ENCODE measurements around the gene ANKRD22.

ANKRD22 gene

DNA sequence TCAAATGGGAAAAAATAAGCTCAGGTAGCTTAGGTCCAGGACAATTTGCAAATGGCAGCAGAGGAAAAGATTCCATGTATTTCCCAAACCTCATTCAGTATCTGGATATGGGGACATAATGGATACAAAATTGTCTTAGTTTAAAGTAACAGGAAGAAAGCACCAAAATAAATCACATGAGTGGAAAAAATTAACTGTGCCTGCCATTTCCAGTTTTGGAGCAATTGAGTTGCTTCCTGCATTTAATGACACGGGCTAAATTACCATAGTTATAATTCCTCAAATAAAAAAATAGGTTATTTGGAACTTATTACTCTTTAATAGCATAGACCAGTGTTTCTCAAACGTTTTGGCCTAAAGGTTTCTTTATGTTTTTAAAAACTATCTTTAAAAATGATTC, 22.1 kb upstream of the ANKRD22 start:
- no peaks in the 10 kb centered on the region for H3K9me3 Mint-ChIP-seq
- DNase-seq = no peak
- TF ChIP-seq, protein P1, sequence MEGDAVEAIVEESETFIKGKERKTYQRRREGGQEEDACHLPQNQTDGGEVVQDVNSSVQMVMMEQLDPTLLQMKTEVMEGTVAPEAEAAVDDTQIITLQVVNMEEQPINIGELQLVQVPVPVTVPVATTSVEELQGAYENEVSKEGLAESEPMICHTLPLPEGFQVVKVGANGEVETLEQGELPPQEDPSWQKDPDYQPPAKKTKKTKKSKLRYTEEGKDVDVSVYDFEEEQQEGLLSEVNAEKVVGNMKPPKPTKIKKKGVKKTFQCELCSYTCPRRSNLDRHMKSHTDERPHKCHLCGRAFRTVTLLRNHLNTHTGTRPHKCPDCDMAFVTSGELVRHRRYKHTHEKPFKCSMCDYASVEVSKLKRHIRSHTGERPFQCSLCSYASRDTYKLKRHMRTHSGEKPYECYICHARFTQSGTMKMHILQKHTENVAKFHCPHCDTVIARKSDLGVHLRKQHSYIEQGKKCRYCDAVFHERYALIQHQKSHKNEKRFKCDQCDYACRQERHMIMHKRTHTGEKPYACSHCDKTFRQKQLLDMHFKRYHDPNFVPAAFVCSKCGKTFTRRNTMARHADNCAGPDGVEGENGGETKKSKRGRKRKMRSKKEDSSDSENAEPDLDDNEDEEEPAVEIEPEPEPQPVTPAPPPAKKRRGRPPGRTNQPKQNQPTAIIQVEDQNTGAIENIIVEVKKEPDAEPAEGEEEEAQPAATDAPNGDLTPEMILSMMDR (IDR thresholded peaks at IDR 0.05) = no peak
- H3K27ac Mint-ChIP-seq = no peak overlapping the region
- H3K4me3 Mint-ChIP-seq = no peak overlapping the region
- H3K27me3 Mint-ChIP-seq (ENCODE audit: low read depth, poor library complexity) = peaks cover 49% of the 10 kb centered on the region
- no peaks in the 10 kb centered on the region for H3K36me3 Mint-ChIP-seq (ENCODE audit: low read depth)
- H3K4me1 Mint-ChIP-seq = no peaks in the 10 kb centered on the region

GRCh38 chr10:88870089-88870488, 18.4 kb upstream of the ANKRD22 start:
- Mint-ChIP-seq H3K27me3 (ENCODE audit: low read depth, poor library complexity) (peaks cover 24% of the 10 kb centered on the region), H3K36me3 (ENCODE audit: low read depth) (no peaks in the 10 kb centered on the region), H3K4me3 (no peak overlapping the region), H3K27ac (no peak overlapping the region), H3K9me3 (no peaks in the 10 kb centered on the region), H3K4me1 (no peaks in the 10 kb centered on the region)
- DNase-seq = no peak
- TF ChIP-seq, protein P1 (IDR thresholded peaks at IDR 0.05) = no peak

DNA sequence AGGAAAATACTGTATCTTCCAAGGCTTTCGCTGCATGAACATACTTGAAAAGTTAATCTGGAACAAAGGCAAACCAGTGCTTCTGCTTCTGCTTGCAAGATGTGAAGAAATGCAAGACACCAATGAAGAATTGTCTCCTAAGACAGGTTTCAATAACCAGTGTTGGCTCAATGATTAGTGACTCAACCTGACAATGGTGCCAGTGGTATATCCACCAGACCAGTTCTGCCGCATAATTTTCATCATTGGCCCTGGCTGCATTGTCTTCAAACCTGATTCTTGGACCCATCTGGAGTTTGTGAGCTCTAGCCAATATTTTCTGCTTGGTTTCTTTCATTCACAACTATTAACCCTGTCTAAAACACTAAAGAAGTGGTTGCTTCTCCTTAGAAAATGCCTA, 14.8 kb upstream of the ANKRD22 start:
- TF ChIP-seq, protein P1 (IDR thresholded peaks at IDR 0.05) = no peak
- Mint-ChIP-seq H3K9me3 (no peaks in the 10 kb centered on the region), H3K27me3 (ENCODE audit: low read depth, poor library complexity) (peaks cover 36% of the 10 kb centered on the region), H3K4me1 (no peaks in the 10 kb centered on the region), H3K27ac (no peak overlapping the region), H3K36me3 (ENCODE audit: low read depth) (no peaks in the 10 kb centered on the region), H3K4me3 (no peak overlapping the region)
- DNase-seq = no peak

GRCh38 chr10:88865281-88865876, 13.7 kb upstream of the ANKRD22 start:
- Mint-ChIP-seq H3K27me3 (ENCODE audit: low read depth, poor library complexity) (peaks cover 37% of the 10 kb centered on the region), H3K4me3 (no peak overlapping the region), H3K36me3 (ENCODE audit: low read depth) (no peaks in the 10 kb centered on the region), H3K4me1 (no peaks in the 10 kb centered on the region), H3K27ac (no peak overlapping the region), H3K9me3 (no peaks in the 10 kb centered on the region)
- TF ChIP-seq, protein P1 (IDR thresholded peaks at IDR 0.05) = no peak
- no peak for DNase-seq

DNA sequence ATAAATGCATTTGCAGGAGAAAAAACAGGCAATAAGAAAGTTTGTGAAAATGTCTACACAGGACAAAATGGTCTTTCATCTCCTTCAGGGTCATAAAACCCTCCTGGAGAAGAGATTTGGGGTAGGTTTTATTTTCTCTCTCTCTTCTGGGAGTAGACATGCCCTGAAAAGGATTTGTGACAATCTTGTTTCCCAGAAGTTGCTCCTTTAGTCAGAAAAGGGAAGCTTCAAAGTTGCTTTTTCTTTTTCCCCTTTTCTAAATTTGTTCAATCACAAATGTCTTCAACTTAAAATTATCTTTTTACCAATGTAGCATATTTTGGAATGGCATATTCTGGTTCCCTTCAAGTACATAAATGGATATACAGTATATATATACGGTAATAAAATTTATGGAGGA, 9.4 kb upstream of the ANKRD22 start:
- DNase-seq = no peak
- TF ChIP-seq, protein P1 (IDR thresholded peaks at IDR 0.05) = no peak
- no peaks in the 10 kb centered on the region for H3K4me1 Mint-ChIP-seq
- H3K27ac Mint-ChIP-seq = no peak overlapping the region
- no peaks in the 10 kb centered on the region for H3K36me3 Mint-ChIP-seq (ENCODE audit: low read depth)
- no peaks in the 10 kb centered on the region for H3K9me3 Mint-ChIP-seq
- no peak overlapping the region for H3K4me3 Mint-ChIP-seq
- peaks cover 30% of the 10 kb centered on the region for H3K27me3 Mint-ChIP-seq (ENCODE audit: low read depth, poor library complexity)

- H3K27me3 Mint-ChIP-seq (ENCODE audit: low read depth, poor library complexity) = peaks cover 21% of the 10 kb centered on the region
- no peak overlapping the region for H3K27ac Mint-ChIP-seq
- H3K9me3 Mint-ChIP-seq = no peaks in the 10 kb centered on the region
Observed at GRCh38 chr10:88858491-88858890, 6.8 kb upstream of the ANKRD22 start.

More at GRCh38 chr10:88858491-88858890, 6.8 kb upstream of the ANKRD22 start:
- no peak for DNase-seq
- TF ChIP-seq, protein P1 (IDR thresholded peaks at IDR 0.05) = no peak
- Mint-ChIP-seq H3K36me3 (ENCODE audit: low read depth) (no peaks in the 10 kb centered on the region), H3K4me1 (no peaks in the 10 kb centered on the region), H3K4me3 (no peak overlapping the region)

Data from nephron progenitor cell (in vitro differentiated cells).